SK-N-SH (cell line): ENCODE measurements around the gene SLC7A7. TPM values are rescaled to one million over a fixed set of nuclear protein-coding genes. Genes with fewer than 3 reads are reported as not detected.

ENCODE experiments used
- CTCF ChIA-PET: fragments of 300-600, 350-600 bp; formaldehyde crosslinking; extraction: SDS; loops from one replicate; lab custom pipeline; 2021; lab: Yijun Ruan, JAX
- POLR2A ChIA-PET: fragments of 350-600 bp; sonication (Branson Sonifier 250); formaldehyde crosslinking; extraction: SDS; loops from one replicate; lab custom pipeline; 2020; ENCODE audit warnings: antibody characterized with exemption, inconsistent platforms; lab: Yijun Ruan, JAX
- DNase-seq: peaks from one replicate; pipeline ENCODE4 v3.0.0; 2012
- H2AFZ ChIP-seq: fragments of 200-600 bp; sonication (generic); 2 replicates; pipeline ENCODE4 v1.8.1; 2016; ENCODE audit warnings: antibody characterized with exemption, mild to moderate bottlenecking, low read depth
- H3F3A ChIP-seq: fragments of 200-600 bp; sonication (generic); replicated peaks from 2 replicates; pipeline ENCODE3; 2016; ENCODE audit warnings: antibody characterized with exemption, mild to moderate bottlenecking; ENCODE audit not compliant: insufficient read depth
- H3K27ac ChIP-seq, 2 experiments: fragments of 200-500 bp in 1 of 2; fragments of 200-600 bp in 1 of 2; sonication (Bioruptor generic) in 1 of 2; sonication (generic), shearing (Covaris generic) in 1 of 2; 2 replicates each; pipeline versions ENCODE4 v1.5.1 to v1.6.1; 2014 to 2016; ENCODE audit warnings: low read depth in 2 of 2, inconsistent platforms in 1 of 2, low read length in 1 of 2, mild to moderate bottlenecking in 1 of 2, mixed read lengths in 1 of 2
- H3K27me3 ChIP-seq: fragments of 200-600 bp; sonication (generic), shearing (Covaris generic); 2 replicates; pipeline ENCODE4 v1.6.1; 2016; ENCODE audit warnings: mixed run types; ENCODE audit not compliant: insufficient read depth
- H3K36me3 ChIP-seq, 2 experiments: fragments of 200-500 bp in 1 of 2; fragments of 200-600 bp in 1 of 2; sonication (Bioruptor generic) in 1 of 2; sonication (generic) in 1 of 2; replicated peaks in 1 of 2; 2 replicates each; pipeline versions ENCODE3 to v1.5.1; 2014 to 2016; ENCODE audit warnings: low read length in 1 of 2, mild to moderate bottlenecking in 1 of 2; ENCODE audit not compliant: insufficient read depth in 2 of 2, control insufficient read depth in 1 of 2
- H3K4me1 ChIP-seq, 2 experiments: fragments of 200-500 bp in 1 of 2; fragments of 200-600 bp in 1 of 2; sonication (Bioruptor generic) in 1 of 2; sonication (generic), shearing (Covaris generic) in 1 of 2; 2 replicates each; pipeline versions ENCODE4 v1.5.1 to v1.6.1; 2014 to 2016; ENCODE audit warnings: low read depth in 1 of 2, low read length in 1 of 2, mixed run types in 1 of 2; ENCODE audit not compliant: insufficient read depth in 2 of 2, control insufficient read depth in 1 of 2
- H3K4me2 ChIP-seq: fragments of 200-600 bp; sonication (generic), shearing (Covaris generic); 2 replicates; pipeline ENCODE4 v1.6.1; 2017; ENCODE audit warnings: mixed run types
- H3K4me3 ChIP-seq, 2 experiments: fragments of 200-500 bp in 1 of 2; fragments of 200-600 bp in 1 of 2; sonication (Bioruptor generic) in 1 of 2; sonication (generic), shearing (Covaris generic) in 1 of 2; 2 replicates each; pipeline versions ENCODE4 v1.5.1 to v1.8.1; 2014 to 2016; ENCODE audit warnings: low read depth in 2 of 2, inconsistent platforms in 1 of 2, low read length in 1 of 2, mild to moderate bottlenecking in 1 of 2, mixed read lengths in 1 of 2, moderate library complexity in 1 of 2
- H3K79me2 ChIP-seq: fragments of 200-600 bp; sonication (generic); 2 replicates; pipeline ENCODE4 v1.8.1; 2017; ENCODE audit warnings: mild to moderate bottlenecking; ENCODE audit not compliant: insufficient read depth
- H3K9ac ChIP-seq: fragments of 200-600 bp; sonication (generic); 2 replicates; pipeline ENCODE4 v1.6.1; 2017; ENCODE audit warnings: mixed run types
- H3K9me2 ChIP-seq: fragments of 200-600 bp; sonication (generic); 2 replicates; pipeline ENCODE4 v1.6.1; 2017; ENCODE audit warnings: mixed run types
- H3K9me3 ChIP-seq: fragments of 200-600 bp; sonication (generic); 2 replicates; pipeline ENCODE4 v1.6.1; 2017; ENCODE audit warnings: mixed run types, mild to moderate bottlenecking, moderate library complexity
- H4K20me1 ChIP-seq: fragments of 200-600 bp; sonication (generic); 2 replicates; pipeline ENCODE4 v1.6.1; 2017; ENCODE audit warnings: mild to moderate bottlenecking, mixed run types; ENCODE audit not compliant: insufficient read depth
- CTCF ChIP-seq: fragments of 200-600 bp; sonication (generic); IDR thresholded peaks from 2 replicates; pipeline ENCODE4 v1.6.1; 2017; ENCODE audit warnings: antibody characterized with exemption, mild to moderate bottlenecking, moderate library complexity
- ELF1 ChIP-seq: IDR thresholded peaks from 2 replicates; pipeline ENCODE4 v1.4.0; 2012
- EZH2phosphoT487 ChIP-seq: fragments of 200-600 bp; sonication (generic); IDR thresholded peaks from 2 replicates; pipeline ENCODE4 v1.6.1; 2017; ENCODE audit warnings: low read depth, mixed run types, mild to moderate bottlenecking, antibody characterized with exemption, moderate library complexity, borderline replicate concordance
- GABPA ChIP-seq: IDR thresholded peaks from 2 replicates; pipeline ENCODE4 v1.4.0; 2012; ENCODE audit warnings: low read depth, mild to moderate bottlenecking
- IRF3 ChIP-seq: fragments of 150-350 bp; IDR thresholded peaks from 2 replicates; pipeline ENCODE4 v1.6.1; 2016; ENCODE audit warnings: mild to moderate bottlenecking, low read depth, low read length
- NRF1 ChIP-seq: IDR thresholded peaks from 2 replicates; pipeline ENCODE4 v1.6.1; 2012; ENCODE audit warnings: low read depth, mild to moderate bottlenecking, low read length
- USF1 ChIP-seq: IDR thresholded peaks from 2 replicates; pipeline ENCODE4 v1.4.0; 2012; ENCODE audit warnings: low read depth, borderline replicate concordance
- USF2 ChIP-seq: fragments of 150-350 bp; IDR thresholded peaks from 2 replicates; pipeline ENCODE4 v1.6.1; 2017; ENCODE audit warnings: antibody characterized with exemption, low read length, low read depth, borderline replicate concordance
- WGBS: methylation state at CpG from one replicate; pipeline ENCODE4 v1.1.6; 2017; ENCODE audit warnings: low lambda C conversion rate; 5-methylcytosine and 5-hydroxymethylcytosine counted together
- polyA plus RNA-seq, 3 experiments: library from polyadenylated mRNA; depleted of rRNA; stranded (reverse); fragments of >200 nt; gene quantifications; 2 replicates each; pipeline ENCODE4 v1.2.3, GENCODE V29; 2012
- TF ChIP-seq, protein P1 (sequence below): IDR thresholded peaks from 2 replicates; pipeline ENCODE4 v1.4.0; 2012; ENCODE audit warnings: low read depth

SLC7A7 gene
- polyA plus RNA-seq, 1 of the 3 experiments (the other 2 are of a cell fraction), result 0.30 TPM

DNA sequence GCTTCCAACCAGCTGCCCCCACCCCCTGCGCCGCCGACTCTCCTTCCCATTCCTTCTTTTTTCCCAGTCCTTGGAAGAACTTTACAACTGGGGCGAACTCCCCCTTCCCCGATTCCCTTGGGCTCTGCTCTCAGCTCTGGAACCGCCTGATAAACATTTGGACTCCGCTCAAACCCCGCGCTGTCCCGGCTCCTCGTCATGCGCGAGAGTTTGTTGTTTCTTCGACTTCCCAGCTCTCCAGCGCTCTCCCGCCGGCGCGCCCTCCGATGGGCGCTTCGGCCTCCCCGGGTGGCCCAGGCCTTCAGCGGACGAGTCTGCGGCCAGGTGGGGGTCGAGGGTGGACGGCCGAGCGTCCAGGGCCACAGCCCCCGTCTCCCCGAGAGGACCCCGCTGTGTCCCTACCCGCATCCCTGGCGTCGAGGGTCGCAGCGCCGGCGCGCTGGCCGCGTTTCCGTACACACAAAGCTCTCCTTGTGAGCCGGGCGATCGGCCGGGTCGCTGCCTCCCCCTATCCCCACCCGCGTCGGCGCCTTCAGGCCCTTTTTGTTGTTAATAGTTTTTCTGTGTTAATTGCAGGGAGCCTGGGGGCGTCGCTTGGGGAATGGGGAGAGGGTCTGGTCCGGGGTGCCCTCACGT is 22.0 kb upstream of the SLC7A7 start:
- peaks cover 17 to 19% of the 10 kb centered on the region in 2 experiments for H3K36me3 ChIP-seq
- no peaks in the 10 kb centered on the region for H4K20me1 ChIP-seq
- no peak overlapping the region for H2AFZ ChIP-seq
- DNase-seq, result peak; percentile 62
- peak overlapping the region in 1 of 2 experiments; percentile 64; a peak in 2 of 4 replicates for H3K27ac ChIP-seq
- peaks cover 0 to 10% of the 10 kb centered on the region in 2 experiments; a peak in 1 of 4 replicates for H3K4me1 ChIP-seq
- TF ChIP-seq, protein P1, sequence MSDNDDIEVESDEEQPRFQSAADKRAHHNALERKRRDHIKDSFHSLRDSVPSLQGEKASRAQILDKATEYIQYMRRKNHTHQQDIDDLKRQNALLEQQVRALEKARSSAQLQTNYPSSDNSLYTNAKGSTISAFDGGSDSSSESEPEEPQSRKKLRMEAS, result peak; percentile 39; the same call in 1 of the 2 replicates
- TF ChIP-seq CTCF (0 out of 2 replicates have a peak, but pooled peaks have one; percentile 8), ELF1 (no peak), IRF3 (no peak), USF1 (no peak), GABPA (no peak), USF2 (no peak), EZH2phosphoT487 (no peak), NRF1 (0 out of 2 replicates have a peak, but pooled peaks have one; percentile 21)
- H3K4me3 ChIP-seq, result peak overlapping the region; percentile 54 to 71
- peak overlapping the region; percentile 88 for H3K9ac ChIP-seq
- 70% methylated on average over 55 of the region's 57 CpGs for WGBS
- H3K27me3 ChIP-seq, result no peaks in the 10 kb centered on the region
- ChIA-PET CTCF (interaction anchor here (0.8 to 6.2 kb wide), 4 partner anchors 11 to 16 kb away, joined by 3 to 59 read pairs (median 26); no protein-coding TSS in a partner anchor), POLR2A (interaction anchor here (2.6 kb wide), 1 partner anchor 12 kb away, joined by 12 read pairs; no protein-coding TSS in a partner anchor)
- peaks cover 12% of the 10 kb centered on the region for H3F3A ChIP-seq
- peaks cover 44% of the 10 kb centered on the region for H3K79me2 ChIP-seq
- peak overlapping the region; percentile 76 for H3K4me2 ChIP-seq
- no peaks in the 10 kb centered on the region for H3K9me2 ChIP-seq
- no peaks in the 10 kb centered on the region for H3K9me3 ChIP-seq
